AG09309 (cell line): ENCODE measurements around the gene ZNF398.

Source experiments
- DNase-seq: peaks from one replicate; pipeline ENCODE4 v3.0.0-alpha.2; 2010; ENCODE audit warnings: low read depth
- H3K4me3 ChIP-seq: 2 replicates; pipeline ENCODE4 v1.5.1; 2011; ENCODE audit warnings: mild to moderate bottlenecking, low read depth, low read length, moderate library complexity; ENCODE audit not compliant: control insufficient read depth
- CTCF ChIP-seq: IDR thresholded peaks from 2 replicates; pipeline ENCODE4 v1.5.1; 2011; ENCODE audit warnings: mild to moderate bottlenecking, low read depth, low read length, inconsistent platforms; ENCODE audit not compliant: insufficient read depth, control insufficient read depth; ENCODE audit errors: missing control alignments

ZNF398 gene

GRCh38 chr7:149166630-149167352 lies 19.5 kb downstream of the ZNF398 start:
- no peak for DNase-seq
- TF ChIP-seq CTCF = no peak

GRCh38 chr7:149171892-149172533 lies 24.8 kb downstream of the ZNF398 start:
- TF ChIP-seq CTCF = no peak
- no peak for DNase-seq
- no peak overlapping the region for H3K4me3 ChIP-seq

More at GRCh38 chr7:149166630-149167352, 19.5 kb downstream of the ZNF398 start:
- no peak overlapping the region for H3K4me3 ChIP-seq

- no peak for TF ChIP-seq CTCF
- DNase-seq = no peak
Observed at GRCh38 chr7:149172534-149172920, 25.3 kb downstream of the ZNF398 start.

DNA sequence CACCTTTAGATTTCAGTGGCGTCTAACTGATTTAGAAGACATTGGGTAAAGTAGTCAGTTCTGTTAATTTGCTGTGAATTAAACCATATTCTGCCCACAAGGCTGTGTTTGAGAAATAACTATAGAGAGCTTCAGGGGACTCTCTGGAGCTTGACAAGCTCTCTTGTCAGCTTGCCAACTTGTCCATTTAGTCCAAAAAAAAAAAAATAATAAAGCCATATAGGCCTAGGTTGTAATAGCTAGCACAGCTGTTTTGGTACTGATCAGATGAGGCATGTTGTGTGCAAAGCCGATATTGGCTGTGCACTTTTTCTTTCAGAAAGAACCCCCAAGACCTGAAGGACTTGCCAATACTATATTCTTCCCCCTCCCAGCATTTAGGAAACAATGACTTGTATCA lies 27.9 kb downstream of the ZNF398 start:
- TF ChIP-seq CTCF = no peak
- DNase-seq = no peak
- H3K4me3 ChIP-seq = no peak overlapping the region

More at GRCh38 chr7:149172534-149172920, 25.3 kb downstream of the ZNF398 start:
- H3K4me3 ChIP-seq = no peak overlapping the region

DNA sequence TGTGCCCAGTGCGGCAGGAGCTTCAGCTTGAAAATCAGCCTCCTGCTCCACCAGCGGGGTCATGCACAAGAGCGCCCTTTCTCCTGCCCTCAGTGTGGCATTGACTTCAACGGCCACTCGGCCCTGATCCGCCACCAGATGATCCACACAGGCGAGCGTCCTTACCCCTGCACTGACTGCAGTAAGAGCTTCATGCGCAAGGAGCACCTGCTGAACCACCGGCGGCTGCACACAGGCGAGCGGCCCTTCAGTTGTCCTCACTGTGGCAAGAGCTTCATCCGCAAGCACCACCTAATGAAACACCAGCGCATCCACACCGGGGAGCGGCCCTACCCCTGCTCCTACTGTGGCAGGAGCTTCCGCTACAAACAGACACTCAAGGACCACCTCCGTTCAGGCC lies 32.0 kb downstream of the ZNF398 start:
- no peak for TF ChIP-seq CTCF
- DNase-seq = no peak

DNA sequence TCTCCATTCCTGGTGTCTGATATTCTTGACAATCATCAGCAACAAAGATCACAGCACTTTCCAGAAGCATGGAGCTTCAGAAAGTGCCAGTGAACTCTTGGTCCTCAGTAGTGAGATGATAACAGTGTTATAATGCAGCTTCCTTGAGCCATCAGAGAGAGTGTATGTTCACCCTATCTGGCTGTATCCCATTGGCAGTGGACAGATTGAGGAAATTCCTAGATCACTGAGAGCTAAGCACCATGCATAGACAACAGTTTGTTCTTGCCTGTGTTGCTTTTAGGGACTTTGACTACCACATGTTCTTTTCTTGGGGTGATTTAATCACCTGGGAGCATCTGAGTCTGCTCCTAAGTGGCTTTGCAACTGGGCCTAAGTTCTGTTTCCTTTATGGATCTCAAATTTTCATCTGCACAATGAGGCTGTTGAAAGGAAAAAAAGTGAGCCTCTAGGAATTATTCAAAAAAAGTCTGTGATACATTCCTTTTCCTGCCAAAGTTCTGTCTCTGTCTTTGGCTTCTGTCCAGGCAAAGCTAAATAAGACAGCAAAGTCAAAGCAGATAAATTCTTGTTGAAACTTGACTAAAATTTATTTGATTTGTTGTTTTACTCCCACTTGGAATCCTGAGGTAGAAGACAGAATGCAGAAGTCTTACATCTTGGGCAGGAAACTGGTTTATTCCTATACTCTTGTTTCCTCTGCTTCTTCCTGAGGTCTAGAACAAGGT lies 33.6 kb downstream of the ZNF398 start:
- H3K4me3 ChIP-seq = no peak overlapping the region
- no peak for DNase-seq
- TF ChIP-seq CTCF = no peak

More for the DNA sequence above, 32.0 kb downstream of the ZNF398 start:
- H3K4me3 ChIP-seq = no peak overlapping the region
